Sigmoid colon (tissue), 4 donors: ENCODE results near the gene ATG7.

ENCODE experiments used
- CTCF ChIP-seq, 4 experiments: fragments of 450-650 bp in 3 of 4; fragments of 200-600 bp in 1 of 4; IDR thresholded peaks; one replicate each; pipeline ENCODE4 v1.5.1; 2016 to 2019; ENCODE audit warnings: antibody characterized with exemption in 4 of 4, mild to moderate bottlenecking in 3 of 4, moderate library complexity in 2 of 4
- EP300 ChIP-seq, 4 donors: sonication (generic); formaldehyde crosslinking; IDR thresholded peaks; one replicate each; pipeline ENCODE4 v1.6.1; 2017; ENCODE audit warnings: antibody characterized with exemption in 4 of 4
- POLR2A ChIP-seq, 2 donors: fragments of 450-650 bp; IDR thresholded peaks; one replicate each; pipeline ENCODE4 v1.6.1; 2016; ENCODE audit warnings: antibody characterized with exemption in 2 of 2, mild to moderate bottlenecking in 2 of 2, moderate library complexity in 2 of 2
- POLR2AphosphoS5 ChIP-seq, 4 donors: sonication (generic); formaldehyde crosslinking; IDR thresholded peaks; one replicate each; pipeline ENCODE4 v1.6.1; 2017; ENCODE audit warnings: antibody characterized with exemption in 4 of 4

- no peak for TF ChIP-seq CTCF (IDR thresholded peaks at IDR 0.05)
- TF ChIP-seq EP300 (IDR thresholded peaks at IDR 0.05), result no peak
- no peak for TF ChIP-seq POLR2AphosphoS5 (IDR thresholded peaks at IDR 0.05)
- no peak for TF ChIP-seq POLR2A (IDR thresholded peaks at IDR 0.05)
Measured at GRCh38 chr3:11517601-11518000, 245.4 kb downstream of the ATG7 start.
